ENCODE data around the gene MED8. TPM values are rescaled to one million over a fixed set of nuclear protein-coding genes. Genes with fewer than 3 reads are reported as not detected.
"Not testable (repeated sequence)": the region's sequence is repeated elsewhere in the genome, so short reads cannot be mapped to it uniquely, and the experiment has no call there.

Gene MED8
- total and polyA plus RNA-seq, 4 donors: 31.1 to 45.7 (median 39.5) TPM

DNA sequence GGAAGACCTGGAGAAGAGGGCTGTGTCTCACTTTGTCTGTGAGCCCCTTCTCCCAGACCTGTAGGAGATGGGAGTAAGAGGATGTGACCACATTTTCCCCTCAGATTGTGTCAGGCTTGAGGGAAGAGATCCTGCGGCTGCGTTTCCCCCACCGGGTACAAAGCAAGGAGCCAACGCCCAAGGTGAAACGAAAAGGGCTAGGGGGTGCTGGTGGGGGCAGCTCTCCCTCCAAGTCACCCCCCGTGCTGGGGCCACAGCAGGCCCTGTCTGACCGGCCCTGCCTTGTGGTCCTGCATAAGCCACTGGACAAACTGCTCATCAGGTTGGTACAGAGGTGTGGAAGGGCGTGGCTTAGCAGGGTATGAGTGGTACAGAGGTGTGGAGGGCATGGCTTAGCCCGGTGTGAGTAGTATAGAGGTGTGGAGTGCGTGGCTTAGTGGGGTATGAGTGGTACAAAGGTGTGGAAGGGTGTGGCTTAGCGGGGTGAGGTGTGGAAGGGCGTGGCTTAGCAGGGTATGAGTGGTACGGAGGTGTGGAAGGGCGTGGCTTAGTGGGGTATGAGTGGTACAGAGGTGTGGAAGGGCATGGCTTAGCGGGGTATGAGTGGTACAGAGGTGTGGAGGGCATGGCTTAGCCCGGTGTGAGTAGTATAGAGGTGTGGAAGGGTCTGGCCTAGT lies 33.5 kb upstream of the MED8 start:
- DNase-seq (ENCODE audit: low read depth in 4 of 6, low spot score in 6 of 6): no peak
- Histone ChIP-seq H3K36me3 (ENCODE audit: control insufficient read depth, insufficient read depth, low read length) (peaks cover 92% of the 10 kb centered on the region), H3K9me3 (ENCODE audit: control insufficient read depth, insufficient read depth, low read length) (no peaks in the 10 kb centered on the region), H3K27ac (ENCODE audit: low read depth, low read length) (no peak overlapping the region), H3K4me1 (ENCODE audit: control insufficient read depth, insufficient read depth, low read length) (no peaks in the 10 kb centered on the region), H3K27me3 (ENCODE audit: control insufficient read depth, insufficient read depth, low read length) (no peaks in the 10 kb centered on the region), H3K4me3 (ENCODE audit: low read depth, low read length) (no peak overlapping the region)
- WGBS (ENCODE audit: insufficient coverage): 98% methylated on average over 15 of the region's 16 CpGs

DNA sequence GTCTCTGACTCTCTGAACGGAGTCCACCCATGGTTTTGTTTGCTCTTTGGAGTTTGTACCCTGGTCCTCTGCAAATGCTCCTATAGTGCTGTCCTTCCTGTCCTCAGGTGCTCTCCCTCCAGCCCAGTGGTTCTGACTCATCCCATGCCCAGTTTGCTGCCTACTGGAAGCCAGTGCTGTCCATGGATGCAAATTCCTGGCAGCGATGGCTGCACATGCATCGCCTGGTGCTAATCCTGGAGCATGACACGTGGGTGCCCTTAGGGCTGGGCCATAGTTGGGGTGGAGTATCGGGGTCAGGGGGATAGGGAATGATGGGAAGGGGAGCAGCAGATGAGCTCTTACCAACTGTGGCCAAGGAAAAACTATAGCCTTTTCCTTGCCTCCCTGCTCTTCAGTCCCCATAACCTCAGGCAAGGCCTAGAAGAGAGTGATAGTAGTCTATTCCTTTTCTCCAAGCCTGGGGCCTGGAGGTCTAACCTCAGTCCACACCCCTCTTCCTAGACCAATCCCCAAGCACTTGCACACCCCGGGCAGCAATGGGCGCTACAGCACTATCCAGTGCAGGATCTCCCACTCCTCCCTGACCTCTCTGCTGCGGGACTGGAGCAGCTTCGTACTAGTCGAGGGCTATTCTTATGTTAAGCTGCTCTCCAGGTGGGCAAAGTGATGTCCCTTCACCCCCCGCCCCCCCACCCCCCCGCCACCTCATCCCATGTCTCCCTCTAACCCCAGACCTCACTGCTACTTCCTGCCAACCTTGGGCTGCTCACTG lies 32.6 kb upstream of the MED8 start:
- 79% methylated on average over 10 of the region's 12 CpGs for WGBS (ENCODE audit: insufficient coverage)
- no peaks in the 10 kb centered on the region for H3K9me3 ChIP-seq (ENCODE audit: control insufficient read depth, insufficient read depth, low read length)
- DNase-seq (ENCODE audit: low read depth in 4 of 6, low spot score in 6 of 6): no peak
- no peak overlapping the region for H3K27ac ChIP-seq (ENCODE audit: low read depth, low read length)
- H3K27me3 ChIP-seq (ENCODE audit: control insufficient read depth, insufficient read depth, low read length): no peaks in the 10 kb centered on the region
- H3K4me1 ChIP-seq (ENCODE audit: control insufficient read depth, insufficient read depth, low read length): no peaks in the 10 kb centered on the region
- no peak overlapping the region for H3K4me3 ChIP-seq (ENCODE audit: low read depth, low read length)
- peaks cover 83% of the 10 kb centered on the region for H3K36me3 ChIP-seq (ENCODE audit: control insufficient read depth, insufficient read depth, low read length)

DNA sequence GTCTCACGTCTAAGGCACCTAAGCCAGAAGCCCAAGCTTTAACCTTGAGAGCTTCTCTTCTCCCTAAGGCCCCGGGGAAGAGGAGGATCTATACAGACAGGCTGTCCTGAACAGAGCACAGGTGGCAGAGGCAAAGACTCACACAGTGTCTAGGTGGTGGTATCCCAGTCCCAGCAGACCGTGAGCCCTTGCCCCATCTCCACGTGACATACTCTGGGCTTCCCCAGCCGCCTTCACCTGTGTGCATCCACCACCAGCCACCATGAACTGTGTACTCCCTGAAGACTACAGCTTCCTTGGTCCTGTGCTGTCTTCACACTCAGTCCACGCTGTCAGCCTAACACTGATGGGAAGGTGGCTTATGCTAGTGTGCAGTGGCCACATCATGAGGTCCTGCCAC lies 31.8 kb upstream of the MED8 start:
- DNase-seq (ENCODE audit: low read depth in 4 of 6, low spot score in 6 of 6): no peak
- H3K36me3 ChIP-seq (ENCODE audit: control insufficient read depth, insufficient read depth, low read length): peaks cover 83% of the 10 kb centered on the region
- H3K4me3 ChIP-seq (ENCODE audit: low read depth, low read length): no peak overlapping the region
- no peak overlapping the region for H3K27ac ChIP-seq (ENCODE audit: low read depth, low read length)
- WGBS (ENCODE audit: insufficient coverage): 90% methylated on average over 6 of the region's 6 CpGs
- no peaks in the 10 kb centered on the region for H3K9me3 ChIP-seq (ENCODE audit: control insufficient read depth, insufficient read depth, low read length)
- no peaks in the 10 kb centered on the region for H3K4me1 ChIP-seq (ENCODE audit: control insufficient read depth, insufficient read depth, low read length)
- no peaks in the 10 kb centered on the region for H3K27me3 ChIP-seq (ENCODE audit: control insufficient read depth, insufficient read depth, low read length)

DNA sequence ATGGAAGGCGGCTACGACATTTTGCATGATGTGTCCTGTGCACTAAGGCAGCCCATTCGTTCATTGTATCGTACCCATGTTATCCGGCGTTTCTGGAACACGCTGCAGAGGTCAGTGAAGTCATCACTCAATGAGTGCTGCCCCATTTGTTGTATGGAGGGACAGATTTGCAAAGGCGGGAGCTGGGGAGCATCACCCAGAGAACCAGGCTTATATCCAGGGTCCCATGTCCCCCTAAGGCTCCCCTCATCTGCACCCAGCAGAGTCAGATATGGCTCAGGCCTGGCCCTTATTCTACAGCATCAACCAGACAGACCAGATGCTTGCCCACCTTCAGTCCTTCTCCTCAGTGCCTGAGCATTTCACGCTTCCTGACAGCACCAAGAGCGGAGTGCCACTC lies 31.3 kb upstream of the MED8 start:
- H3K4me1 ChIP-seq (ENCODE audit: control insufficient read depth, insufficient read depth, low read length): no peaks in the 10 kb centered on the region
- DNase-seq (ENCODE audit: low read depth in 4 of 6, low spot score in 6 of 6): no peak
- peaks cover 83% of the 10 kb centered on the region for H3K36me3 ChIP-seq (ENCODE audit: control insufficient read depth, insufficient read depth, low read length)
- WGBS (ENCODE audit: insufficient coverage): 96% methylated on average over 9 of the region's 10 CpGs
- no peak overlapping the region for H3K4me3 ChIP-seq (ENCODE audit: low read depth, low read length)
- no peaks in the 10 kb centered on the region for H3K9me3 ChIP-seq (ENCODE audit: control insufficient read depth, insufficient read depth, low read length)
- no peak overlapping the region for H3K27ac ChIP-seq (ENCODE audit: low read depth, low read length)
- H3K27me3 ChIP-seq (ENCODE audit: control insufficient read depth, insufficient read depth, low read length): no peaks in the 10 kb centered on the region

DNA sequence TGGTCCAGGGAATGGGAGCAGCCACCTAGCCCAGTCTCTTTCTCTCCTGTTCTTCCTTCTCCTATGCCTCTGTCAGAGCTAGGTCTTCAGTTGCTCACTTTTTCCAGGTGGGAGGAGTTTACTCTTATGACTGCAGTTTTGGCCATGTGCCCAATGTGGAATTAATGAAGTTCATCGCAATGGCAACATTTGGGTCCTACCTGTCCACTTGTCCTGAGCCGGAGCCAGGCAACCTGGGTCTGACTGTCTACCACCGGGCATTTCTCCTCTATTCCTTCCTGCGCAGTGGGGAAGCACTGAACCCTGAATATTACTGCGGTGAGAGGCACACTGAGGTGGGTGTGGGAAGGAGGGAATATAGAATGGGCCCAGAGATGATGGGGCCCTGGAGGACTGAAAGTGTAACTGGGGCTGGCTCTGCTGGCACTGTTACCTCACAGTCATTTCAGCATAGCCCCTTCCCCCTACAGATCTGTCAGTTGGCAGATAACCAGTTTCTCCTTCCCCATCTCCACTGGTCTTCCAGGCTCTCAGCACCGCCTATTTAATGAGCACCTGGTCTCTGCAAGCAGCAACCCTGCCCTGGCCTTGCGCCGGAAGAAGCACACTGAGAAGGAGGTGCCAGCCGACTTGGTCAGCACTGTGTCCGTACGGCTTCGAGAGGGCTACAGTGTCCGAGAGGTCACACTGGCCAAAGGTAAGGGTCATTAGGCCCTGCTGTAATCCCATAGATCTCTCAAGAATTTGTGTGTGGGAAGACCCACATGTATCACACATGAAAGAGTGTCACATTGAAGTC lies 30.2 kb upstream of the MED8 start:
- Histone ChIP-seq H3K27ac (ENCODE audit: low read depth, low read length) (no peak overlapping the region), H3K36me3 (ENCODE audit: control insufficient read depth, insufficient read depth, low read length) (peaks cover 80% of the 10 kb centered on the region), H3K4me3 (ENCODE audit: low read depth, low read length) (no peak overlapping the region), H3K9me3 (ENCODE audit: control insufficient read depth, insufficient read depth, low read length) (no peaks in the 10 kb centered on the region), H3K27me3 (ENCODE audit: control insufficient read depth, insufficient read depth, low read length) (no peaks in the 10 kb centered on the region), H3K4me1 (ENCODE audit: control insufficient read depth, insufficient read depth, low read length) (no peaks in the 10 kb centered on the region)
- DNase-seq (ENCODE audit: low read depth in 4 of 6, low spot score in 6 of 6): no peak
- WGBS (ENCODE audit: insufficient coverage): 97% methylated on average over 8 of the region's 13 CpGs

DNA sequence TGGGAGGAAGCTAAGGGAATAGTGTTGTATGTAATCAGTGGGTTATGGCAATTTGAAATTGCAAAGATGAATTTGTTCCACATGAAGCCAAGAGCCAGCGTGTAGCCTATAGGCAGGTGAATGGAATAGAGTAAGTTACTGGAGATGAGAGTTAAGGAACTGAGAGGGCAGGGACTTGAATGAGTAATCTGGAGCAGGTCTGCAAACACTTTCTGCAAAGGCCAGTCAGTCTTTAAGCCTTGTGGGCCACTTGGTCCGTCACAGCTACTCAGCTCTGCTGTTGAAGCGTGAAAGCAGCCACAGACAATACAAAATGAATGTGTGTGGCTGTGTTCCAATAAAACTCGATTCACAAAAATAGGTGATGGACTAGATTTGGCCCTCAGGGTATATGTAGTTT lies 29.3 kb upstream of the MED8 start:
- WGBS (ENCODE audit: insufficient coverage): 93% methylated on average over 3 of the region's 4 CpGs
- H3K27me3 ChIP-seq (ENCODE audit: control insufficient read depth, insufficient read depth, low read length): no peaks in the 10 kb centered on the region
- no peak overlapping the region for H3K27ac ChIP-seq (ENCODE audit: low read depth, low read length)

DNA sequence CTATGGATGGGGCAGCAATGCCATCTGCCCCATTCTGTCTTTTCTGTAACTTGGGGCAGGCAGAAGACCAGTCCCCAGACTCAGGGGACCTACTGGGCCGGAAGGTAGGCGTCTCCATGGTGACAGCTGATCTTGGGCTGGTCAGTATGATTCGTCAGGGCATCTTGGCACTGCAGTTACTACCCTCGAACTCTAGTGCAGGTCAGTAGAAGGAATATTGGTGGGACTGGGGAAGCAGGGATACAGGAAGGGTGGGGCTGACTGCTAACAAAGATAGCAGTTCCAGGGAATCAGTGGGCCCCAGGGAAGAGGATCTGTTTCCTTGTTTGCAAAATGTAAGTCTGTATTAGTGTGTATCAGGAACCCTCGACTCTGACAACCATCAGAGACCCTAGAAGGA lies 26.3 kb upstream of the MED8 start:
- no peak overlapping the region for H3K4me3 ChIP-seq (ENCODE audit: low read depth, low read length)
- 81% methylated on average over 5 of the region's 5 CpGs for WGBS (ENCODE audit: insufficient coverage)
- peaks cover 53% of the 10 kb centered on the region for H3K36me3 ChIP-seq (ENCODE audit: control insufficient read depth, insufficient read depth, low read length)
- H3K9me3 ChIP-seq (ENCODE audit: control insufficient read depth, insufficient read depth, low read length): no peaks in the 10 kb centered on the region
- no peaks in the 10 kb centered on the region for H3K4me1 ChIP-seq (ENCODE audit: control insufficient read depth, insufficient read depth, low read length)
- no peak overlapping the region for H3K27ac ChIP-seq (ENCODE audit: low read depth, low read length)
- DNase-seq (ENCODE audit: low read depth in 4 of 6, low spot score in 6 of 6): no peak
- no peaks in the 10 kb centered on the region for H3K27me3 ChIP-seq (ENCODE audit: control insufficient read depth, insufficient read depth, low read length)

More for the DNA sequence above, 29.3 kb upstream of the MED8 start:
- Histone ChIP-seq H3K9me3 (ENCODE audit: control insufficient read depth, insufficient read depth, low read length) (no peaks in the 10 kb centered on the region), H3K4me3 (ENCODE audit: low read depth, low read length) (no peak overlapping the region), H3K4me1 (ENCODE audit: control insufficient read depth, insufficient read depth, low read length) (no peaks in the 10 kb centered on the region), H3K36me3 (ENCODE audit: control insufficient read depth, insufficient read depth, low read length) (peaks cover 70% of the 10 kb centered on the region)
- DNase-seq (ENCODE audit: low read depth in 4 of 6, low spot score in 6 of 6): no peak

DNA sequence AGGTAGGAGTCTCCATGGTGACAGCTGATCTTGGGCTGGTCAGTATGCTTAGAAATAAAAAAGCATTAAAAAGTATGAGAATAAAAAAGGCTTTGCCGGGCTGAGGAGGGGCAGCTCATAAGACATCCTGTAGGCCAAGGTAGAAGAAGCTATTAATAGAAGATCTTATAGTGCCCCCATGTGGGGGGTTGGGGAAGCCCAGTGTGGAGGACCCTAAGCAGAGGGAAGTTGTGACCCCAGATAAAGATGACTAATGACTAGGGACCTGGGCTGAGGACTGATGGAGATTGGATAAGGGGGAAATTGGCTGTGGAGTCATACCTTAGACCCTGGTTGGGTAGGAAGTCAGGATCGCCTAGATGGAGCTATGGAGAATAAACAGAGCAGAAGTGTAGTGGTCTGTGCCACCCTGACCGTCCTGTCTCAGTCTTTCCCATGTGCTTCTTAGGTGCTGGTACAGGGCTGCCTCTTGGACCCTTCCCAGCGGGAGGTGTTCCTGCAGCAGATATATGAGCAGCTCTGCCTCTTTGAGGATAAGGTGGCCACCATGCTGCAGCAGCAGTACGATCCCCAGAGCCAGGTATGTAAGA lies 25.1 kb upstream of the MED8 start:
- DNase-seq (ENCODE audit: low read depth in 4 of 6, low spot score in 6 of 6): peak in 3 of 6 donors; percentile 19 to 71 (median 66)

DNA sequence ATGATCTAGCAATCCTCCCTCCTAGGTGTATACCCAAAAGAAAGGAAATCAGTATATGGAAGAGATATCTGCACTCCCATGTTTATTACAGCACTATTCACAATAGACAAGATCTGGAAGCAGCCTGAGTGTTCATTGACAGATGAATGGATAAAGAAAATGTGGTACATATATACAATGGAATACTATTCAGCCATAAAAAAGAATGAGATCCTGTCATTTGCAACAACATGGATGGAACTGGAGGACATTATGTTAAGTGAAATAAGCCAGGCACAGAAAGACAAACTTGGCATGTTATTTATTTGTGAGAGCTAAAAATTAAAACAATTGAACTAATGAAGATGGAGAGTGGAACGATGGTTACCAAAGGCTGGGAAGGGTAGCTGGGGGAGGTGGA lies 23.8 kb upstream of the MED8 start:
- not testable (repeated sequence) for DNase-seq (ENCODE audit: low read depth in 4 of 6, low spot score in 6 of 6); H3K9me3 ChIP-seq (ENCODE audit: control insufficient read depth, insufficient read depth, low read length); H3K27ac ChIP-seq (ENCODE audit: low read depth, low read length); H3K4me1 ChIP-seq (ENCODE audit: control insufficient read depth, insufficient read depth, low read length); H3K27me3 ChIP-seq (ENCODE audit: control insufficient read depth, insufficient read depth, low read length); H3K4me3 ChIP-seq (ENCODE audit: low read depth, low read length)
- WGBS (ENCODE audit: insufficient coverage): 100% methylated on average over 1 of the region's 1 CpG
- H3K36me3 ChIP-seq (ENCODE audit: control insufficient read depth, insufficient read depth, low read length): peaks cover 42% of the 10 kb centered on the region

More for the DNA sequence above, 25.1 kb upstream of the MED8 start:
- H3K36me3 ChIP-seq (ENCODE audit: control insufficient read depth, insufficient read depth, low read length): peaks cover 45% of the 10 kb centered on the region
- H3K4me1 ChIP-seq (ENCODE audit: control insufficient read depth, insufficient read depth, low read length): no peaks in the 10 kb centered on the region
- WGBS (ENCODE audit: insufficient coverage): 78% methylated on average over 5 of the region's 5 CpGs
- H3K4me3 ChIP-seq (ENCODE audit: low read depth, low read length): no peak overlapping the region
- no peak overlapping the region for H3K27ac ChIP-seq (ENCODE audit: low read depth, low read length)
- H3K27me3 ChIP-seq (ENCODE audit: control insufficient read depth, insufficient read depth, low read length): no peaks in the 10 kb centered on the region
- no peaks in the 10 kb centered on the region for H3K9me3 ChIP-seq (ENCODE audit: control insufficient read depth, insufficient read depth, low read length)
